Peyer's patch (tissue), 4 donors: ENCODE results near the gene PAN3. TPM values are rescaled to one million over a fixed set of nuclear protein-coding genes. Genes with fewer than 3 reads are reported as not detected.

Experiments
- DNase-seq, 3 donors: peaks; one replicate each; pipeline ENCODE4 v3.0.0-alpha.2; 2017 to 2019
- H3K27ac ChIP-seq, 4 donors: fragments of 200-600 bp; sonication (generic); one replicate each; pipeline ENCODE4 v1.5.1; 2016 to 2019
- H3K27me3 ChIP-seq, 2 donors: fragments of 200-600 bp; sonication (generic); one replicate each; pipeline ENCODE4 v1.5.1; 2019
- H3K36me3 ChIP-seq, 3 donors: fragments of 200-600 bp; sonication (generic); one replicate each; pipeline ENCODE4 v1.5.1; 2016 to 2019
- H3K4me1 ChIP-seq, 4 donors: fragments of 200-600 bp; sonication (generic); one replicate each; pipeline ENCODE4 v1.5.1; 2016 to 2019
- H3K4me3 ChIP-seq, 4 donors: fragments of 200-600 bp; sonication (generic); 1 replicate in 3 of 4; 2 replicates in 1 of 4; pipeline ENCODE4 v1.5.1; 2016 to 2019; ENCODE audit warnings: mild to moderate bottlenecking in 1 of 4
- H3K9me3 ChIP-seq, 4 donors: fragments of 200-600 bp; sonication (generic); one replicate each; pipeline ENCODE4 v1.5.1; 2016 to 2019; ENCODE audit warnings: mild to moderate bottlenecking in 1 of 4
- CTCF ChIP-seq, 6 experiments: fragments of 450-650 bp in 4 of 6; fragments of 200-600 bp in 2 of 6; sonication (generic) in 1 of 6; IDR thresholded peaks; one replicate each; pipeline ENCODE4 v1.5.1; 2017 to 2019; ENCODE audit warnings: antibody characterized with exemption in 6 of 6, mild to moderate bottlenecking in 3 of 6, moderate library complexity in 1 of 6
- POLR2A ChIP-seq, 2 donors: fragments of 450-650 bp; IDR thresholded peaks; one replicate each; pipeline ENCODE4 v1.5.1; 2017; ENCODE audit warnings: antibody characterized with exemption in 2 of 2, mild to moderate bottlenecking in 2 of 2, moderate library complexity in 2 of 2
- total RNA-seq, 4 donors: library from RNA; depleted of rRNA; stranded (reverse); fragments of >200 nt; gene quantifications; one replicate each; pipeline ENCODE4 v1.1.0, GENCODE V29; 2016

The PAN3 gene
- total RNA-seq, 4 donors from 2014 or later = 30.6 to 67.7 (median 48.5) TPM

- H3K27ac ChIP-seq = no peak overlapping the region
- no peak overlapping the region for H3K4me3 ChIP-seq
- H3K27me3 ChIP-seq = no peaks in the 10 kb centered on the region
- TF ChIP-seq POLR2A (IDR thresholded peaks at IDR 0.05) (no peak), CTCF (IDR thresholded peaks at IDR 0.05) (no peak)
- H3K4me1 ChIP-seq = no peaks in the 10 kb centered on the region
- DNase-seq = no peak
- H3K9me3 ChIP-seq = no peaks in the 10 kb centered on the region
- H3K36me3 ChIP-seq = no peaks in the 10 kb centered on the region
Observed at GRCh38 chr13:28322256-28322905, 184.0 kb downstream of the PAN3 start.

- Histone ChIP-seq H3K27ac (no peak overlapping the region), H3K4me3 (no peak overlapping the region), H3K9me3 (no peaks in the 10 kb centered on the region), H3K27me3 (no peaks in the 10 kb centered on the region), H3K4me1 (no peaks in the 10 kb centered on the region), H3K36me3 (no peaks in the 10 kb centered on the region)
- TF ChIP-seq CTCF (IDR thresholded peaks at IDR 0.05) (peak; percentile 28 to 74 (median 62)), POLR2A (IDR thresholded peaks at IDR 0.05) (no peak)
- DNase-seq = peak in 2 of 3 donors; percentile 59 to 76
Observed at GRCh38 chr13:28324181-28324789, 185.9 kb downstream of the PAN3 start.

GRCh38 chr13:28325022-28325421 is 186.7 kb downstream of the PAN3 start:
- H3K36me3 ChIP-seq = no peaks in the 10 kb centered on the region
- no peaks in the 10 kb centered on the region for H3K27me3 ChIP-seq
- no peak overlapping the region for H3K27ac ChIP-seq
- H3K4me3 ChIP-seq = no peak overlapping the region
- H3K4me1 ChIP-seq = no peaks in the 10 kb centered on the region
- no peaks in the 10 kb centered on the region for H3K9me3 ChIP-seq
- DNase-seq = no peak
- TF ChIP-seq CTCF (IDR thresholded peaks at IDR 0.05) (no peak), POLR2A (IDR thresholded peaks at IDR 0.05) (no peak)

GRCh38 chr13:28326056-28326455 is 187.7 kb downstream of the PAN3 start:
- H3K9me3 ChIP-seq = no peaks in the 10 kb centered on the region
- no peak overlapping the region for H3K27ac ChIP-seq
- no peaks in the 10 kb centered on the region for H3K36me3 ChIP-seq

More at GRCh38 chr13:28326056-28326455, 187.7 kb downstream of the PAN3 start:
- no peak for DNase-seq
- H3K4me3 ChIP-seq = no peak overlapping the region
- no peaks in the 10 kb centered on the region for H3K27me3 ChIP-seq
- no peaks in the 10 kb centered on the region for H3K4me1 ChIP-seq
- TF ChIP-seq CTCF (IDR thresholded peaks at IDR 0.05) = no peak
- TF ChIP-seq POLR2A (IDR thresholded peaks at IDR 0.05) = no peak
